GM18867 (cell line): ENCODE data around the gene SAMD4B.
A peak's percentile ranks its signal among the peaks of the same experiment; 100 is the strongest.

Experiments
- ATAC-seq: cut with Tn5 transposase; IDR thresholded peaks from one replicate; pipeline ENCODE4 v1.9.1; 2021; ENCODE audit warnings: mild to moderate bottlenecking, moderate library complexity; ENCODE audit not compliant: unreplicated experiment

SAMD4B gene

DNA sequence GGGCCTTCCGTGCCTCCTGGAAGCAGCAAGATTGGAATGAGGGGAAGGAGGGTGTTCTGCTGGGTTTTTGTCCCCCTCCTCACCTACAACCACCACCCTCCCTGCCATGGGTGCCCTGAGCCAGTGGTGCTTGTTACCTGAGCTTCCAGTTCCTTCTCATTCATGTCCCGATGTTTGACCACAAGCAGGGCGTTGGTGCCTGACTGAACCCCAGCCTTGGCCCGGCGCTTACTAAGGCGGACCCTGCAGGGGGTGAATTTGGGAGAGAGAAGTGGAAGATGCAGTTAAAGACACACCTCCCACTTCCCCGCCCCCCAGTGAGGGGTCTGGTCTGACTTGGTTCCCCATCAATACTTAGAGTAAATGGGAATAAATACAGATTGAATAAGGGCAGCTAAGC lies 44.3 kb downstream of the SAMD4B start:
- ATAC-seq = no peak

DNA sequence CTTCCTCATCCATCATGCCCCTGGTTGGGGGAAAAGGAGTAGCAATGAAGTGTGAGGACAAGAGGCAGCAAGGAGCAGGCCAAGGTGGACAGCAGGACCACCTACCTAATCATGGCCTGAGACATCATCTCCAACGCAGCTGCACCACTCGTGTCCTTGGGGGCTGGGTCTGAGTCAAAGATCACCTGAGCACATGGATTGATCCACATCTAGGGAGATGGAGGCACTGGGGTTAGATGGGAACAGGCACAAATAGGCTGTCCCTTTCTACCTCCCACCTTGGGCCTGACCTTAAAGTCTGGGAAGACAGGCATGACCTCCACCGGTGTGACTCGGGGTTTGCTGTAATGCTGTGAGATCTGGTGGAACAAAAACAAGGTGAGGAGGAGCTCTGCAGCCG lies 46.4 kb downstream of the SAMD4B start:
- ATAC-seq = no peak

DNA sequence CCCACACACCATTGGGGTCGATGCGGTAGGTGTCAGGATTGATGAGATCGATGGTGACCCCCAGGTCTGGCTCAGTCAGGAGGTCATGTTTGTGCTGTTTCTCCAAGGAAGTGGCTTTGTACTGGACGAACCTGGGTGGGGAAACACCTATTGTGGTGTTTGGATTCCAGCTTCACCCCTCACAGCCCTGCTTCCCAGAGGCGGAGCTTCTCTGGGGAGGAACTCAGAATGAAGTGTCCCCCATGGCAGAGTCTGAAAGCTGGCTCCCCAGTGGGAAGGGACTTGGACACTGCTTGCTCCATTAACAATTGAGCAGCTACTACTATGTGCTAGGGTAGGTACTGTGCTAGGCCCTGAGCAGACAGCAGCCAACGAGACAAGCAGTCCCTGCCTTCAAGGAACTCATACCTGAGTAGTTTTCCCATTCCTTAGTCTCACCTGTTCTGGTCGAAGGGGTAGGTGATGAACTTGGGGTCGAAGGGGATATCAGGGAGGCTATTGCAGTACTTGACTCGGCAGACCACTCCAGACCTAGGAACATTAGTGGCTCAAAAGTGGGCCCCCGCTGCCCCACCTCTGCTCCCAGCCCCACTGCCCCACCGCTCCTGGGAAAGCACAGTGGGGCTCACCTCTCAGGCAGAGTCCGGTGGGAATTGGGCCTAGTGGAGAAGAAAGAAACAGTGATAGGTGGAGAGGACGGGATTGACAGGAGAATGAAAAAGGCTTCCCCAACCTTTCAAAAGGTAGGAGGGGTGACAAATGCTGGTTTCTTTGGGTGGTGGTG lies 47.6 kb downstream of the SAMD4B start:
- no peak for ATAC-seq

DNA sequence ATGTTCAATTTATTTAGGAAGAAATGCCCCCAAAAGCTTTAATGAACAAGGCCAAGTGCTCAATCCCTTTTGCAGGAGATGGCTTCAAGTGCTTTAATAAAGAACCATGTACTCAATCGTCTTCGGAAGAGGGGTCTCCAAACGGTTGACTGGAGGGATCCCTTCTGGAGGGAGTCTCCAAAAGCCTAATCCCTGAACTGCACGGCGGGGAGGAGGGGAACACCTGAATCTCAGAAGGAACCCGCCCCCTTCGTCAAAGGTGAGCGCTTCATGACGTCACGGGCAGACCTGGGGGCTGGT lies 48.2 kb downstream of the SAMD4B start:
- no peak for ATAC-seq

DNA sequence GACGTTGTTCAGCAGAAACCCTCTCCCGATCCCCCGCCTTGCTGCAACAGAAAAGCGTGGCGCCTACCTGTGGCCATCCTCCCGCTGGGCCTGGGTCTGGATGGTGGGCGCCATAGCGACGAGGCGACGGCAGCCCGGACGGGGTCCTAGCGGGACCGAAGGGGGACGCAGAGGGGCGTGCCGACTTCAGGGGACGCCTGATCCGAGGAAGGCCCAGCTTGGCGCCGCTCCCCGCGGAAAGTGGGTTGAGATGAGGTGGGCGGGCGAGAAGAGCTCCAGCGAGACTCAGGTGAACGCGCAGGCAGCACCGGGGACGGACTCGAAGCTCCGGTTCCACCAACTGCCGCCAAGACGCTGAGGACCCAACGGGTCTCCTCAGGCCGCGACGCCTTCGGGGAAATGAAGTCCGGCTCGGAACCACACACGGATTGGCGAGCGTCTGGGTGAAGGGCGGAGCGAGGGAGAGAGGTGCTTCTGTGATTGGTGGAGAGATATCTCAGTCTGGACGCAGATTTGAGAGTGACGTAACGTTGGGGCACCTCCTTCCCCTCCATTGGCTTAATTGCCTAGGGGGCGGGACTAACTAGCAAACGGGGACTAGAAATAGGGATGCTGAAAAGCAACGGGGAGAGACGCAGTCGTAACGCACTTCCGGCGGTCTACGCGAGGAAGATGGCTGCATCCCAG lies 48.7 kb downstream of the SAMD4B start, which contains the start of the genes MED29 and PAF1:
MED29 (plus strand) TSS at position 628 of the 687 bp plus-strand sequence; CDS start at position 673, 45 bp downstream.
PAF1 (minus strand) TSS at position 356 of the 687 bp plus-strand sequence; CDS start at position 114, 242 bp downstream.
- peak; percentile 92 for ATAC-seq

DNA sequence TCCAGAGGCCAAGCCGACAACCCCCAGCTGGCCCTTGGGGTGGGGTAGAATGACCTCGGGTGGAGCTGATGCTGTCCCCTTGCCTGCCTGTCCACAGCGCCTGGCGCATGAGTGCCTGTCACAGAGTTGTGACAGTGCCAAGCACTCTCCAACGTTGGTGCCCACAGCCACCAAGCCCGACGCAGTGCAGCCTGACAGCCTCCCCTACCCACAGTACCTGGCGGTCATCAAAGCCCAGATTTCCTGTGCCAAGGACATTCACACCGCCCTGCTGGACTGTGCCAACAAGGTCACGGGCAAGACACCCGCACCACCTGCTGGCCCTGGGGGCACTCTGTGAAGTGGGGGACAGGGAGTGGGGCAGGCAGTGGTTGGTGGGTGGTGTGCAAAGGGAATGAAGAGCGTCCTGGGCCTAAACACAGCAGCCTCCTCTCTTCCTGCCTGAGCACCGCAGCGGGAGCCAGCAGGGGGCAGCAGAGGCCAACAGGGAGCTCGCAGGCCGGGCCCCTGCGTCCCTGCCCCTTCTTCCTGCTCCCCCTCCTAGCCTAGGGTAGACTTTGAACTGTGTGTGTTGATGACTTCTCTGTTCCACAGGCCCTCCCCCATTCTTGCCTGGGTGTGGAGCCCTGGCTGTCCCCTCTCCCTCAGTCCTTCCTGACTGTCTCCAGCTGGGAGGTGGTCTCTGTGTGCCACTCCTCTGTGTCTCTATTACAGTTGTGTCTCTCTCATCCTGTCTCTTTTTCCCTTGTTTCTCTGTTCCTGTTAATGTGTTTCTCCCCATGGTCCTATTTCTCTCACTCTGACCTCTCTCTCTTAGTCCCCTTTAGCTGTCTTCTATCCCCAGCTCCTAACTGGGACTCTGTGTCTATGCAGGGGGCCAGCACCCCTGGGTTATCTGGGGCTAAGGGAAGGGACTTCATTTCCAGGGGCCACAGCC lies 55.4 kb downstream of the SAMD4B start:
- peak; percentile 31 for ATAC-seq

DNA sequence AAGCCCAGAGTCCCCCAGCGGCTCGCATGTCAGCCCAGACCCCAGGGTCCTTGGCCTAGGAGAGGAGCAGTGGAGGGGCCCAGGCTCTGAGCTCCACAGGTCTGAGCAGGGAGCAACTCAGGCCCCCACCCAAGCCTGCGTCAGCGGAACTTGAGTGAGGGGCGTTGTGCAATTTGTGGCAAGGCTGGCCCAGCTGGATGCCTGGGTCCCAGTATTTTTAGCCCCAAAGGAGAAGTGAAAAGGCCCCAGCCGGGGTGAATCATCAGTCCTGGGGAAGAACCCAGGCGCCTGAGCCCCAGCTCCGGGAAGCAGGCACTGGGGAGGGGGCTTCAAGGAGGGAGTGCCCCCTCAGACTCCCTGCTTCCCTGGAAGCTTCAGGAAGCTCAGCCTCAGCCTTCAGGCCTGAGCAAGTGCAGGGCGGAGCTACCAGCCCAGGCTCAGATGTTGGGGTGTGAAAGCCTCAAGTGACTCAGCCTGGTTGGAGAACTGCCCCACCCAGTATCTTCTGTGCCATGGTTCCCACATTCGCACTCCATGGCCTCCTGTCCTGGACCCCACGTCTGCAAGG lies 56.2 kb downstream of the SAMD4B start:
- no peak for ATAC-seq

DNA sequence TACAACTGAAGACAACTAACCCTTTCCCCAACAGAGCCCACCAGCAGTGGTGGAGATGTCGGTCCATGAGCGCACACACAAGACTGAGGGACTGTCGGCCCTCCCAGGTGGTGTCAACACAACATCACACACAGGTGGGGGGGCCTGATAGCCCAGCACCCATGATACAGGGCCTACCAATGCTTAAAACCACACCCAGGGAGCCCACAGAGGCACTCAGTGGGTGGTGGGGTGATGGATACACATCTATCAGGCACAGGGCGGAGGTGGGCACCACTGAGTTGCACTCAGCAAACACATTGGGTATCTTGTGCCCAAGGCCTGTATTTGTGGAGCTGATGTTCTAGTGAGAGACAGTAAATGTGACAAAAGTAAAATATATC lies 57.4 kb downstream of the SAMD4B start:
- no peak for ATAC-seq

DNA sequence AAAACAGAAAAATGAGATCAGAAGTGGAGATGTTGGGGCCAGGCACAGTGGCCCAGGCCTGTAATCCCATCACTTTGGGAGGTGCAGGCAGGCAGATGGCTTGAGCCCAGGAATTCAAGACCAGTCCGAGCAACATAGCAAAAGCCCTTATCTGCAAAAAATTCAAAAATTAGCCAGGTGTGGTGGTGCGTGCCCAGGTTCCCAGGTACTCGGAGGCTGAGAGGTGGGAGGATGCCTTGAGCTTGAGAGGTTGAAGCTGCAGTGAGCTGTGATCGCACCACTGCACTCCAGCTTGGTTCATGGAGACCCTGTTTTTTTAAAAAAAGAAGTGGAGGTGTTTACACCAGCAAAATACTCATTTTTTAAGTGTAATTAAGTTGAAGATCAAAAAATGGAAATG lies 57.8 kb downstream of the SAMD4B start:
- ATAC-seq = no peak

DNA sequence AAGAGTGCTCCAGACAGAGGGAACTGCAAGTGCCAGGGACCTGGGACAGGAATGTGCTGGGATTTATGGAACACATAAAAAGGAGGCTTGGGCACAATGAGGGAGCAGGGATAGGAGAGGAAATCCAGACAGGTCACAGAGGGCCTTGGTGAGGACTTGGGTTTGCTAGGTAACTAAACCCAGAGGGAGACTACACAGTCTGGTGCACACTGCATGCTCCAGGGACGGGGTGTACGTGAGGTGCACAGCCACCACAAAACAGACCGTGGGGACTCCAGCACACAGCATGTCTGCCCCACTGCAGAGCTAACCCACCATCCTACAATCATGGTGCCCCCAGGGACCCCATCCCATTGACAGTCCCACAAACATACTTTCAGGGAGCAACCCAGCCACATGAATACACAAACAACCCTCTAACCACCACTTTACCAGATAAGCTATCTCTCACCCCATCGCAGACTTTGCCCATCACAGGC lies 58.9 kb downstream of the SAMD4B start:
- no peak for ATAC-seq

DNA sequence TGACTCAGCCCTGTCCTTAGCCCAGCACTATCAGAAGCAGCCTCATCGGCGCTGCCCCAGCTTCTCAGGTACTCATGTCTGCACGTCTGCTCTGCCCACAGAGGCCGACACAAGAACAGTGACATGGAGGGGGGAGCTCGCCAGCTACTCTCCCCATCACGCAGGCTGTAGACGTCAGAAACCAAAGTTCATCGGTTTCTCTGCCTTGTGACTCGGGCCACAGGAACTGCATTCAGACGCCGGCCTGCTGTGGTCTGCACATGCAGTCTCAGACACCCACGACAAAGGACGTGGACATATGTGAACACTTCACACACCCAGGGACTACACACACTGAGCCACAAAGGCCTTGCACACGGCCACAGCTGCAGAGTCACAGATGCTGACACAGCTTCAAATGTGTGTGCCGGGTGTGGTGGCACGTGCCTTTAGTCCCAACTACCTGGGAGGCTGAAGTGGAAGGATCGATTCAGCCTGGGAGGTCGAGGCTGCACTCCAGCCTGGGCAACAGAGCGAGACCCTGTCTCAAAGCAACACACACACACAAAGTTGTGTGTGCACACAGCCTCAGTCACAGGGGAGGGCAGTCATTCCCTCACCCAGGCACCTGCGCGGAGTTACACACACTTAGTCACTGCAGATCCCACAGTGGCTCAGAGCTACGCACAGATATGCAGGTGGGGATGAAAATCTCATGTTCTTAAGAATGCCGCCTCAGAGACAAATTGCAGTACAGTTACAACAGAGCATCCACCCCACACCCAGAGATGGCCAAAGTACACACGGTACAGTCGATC lies 59.5 kb downstream of the SAMD4B start:
- ATAC-seq = no peak

DNA sequence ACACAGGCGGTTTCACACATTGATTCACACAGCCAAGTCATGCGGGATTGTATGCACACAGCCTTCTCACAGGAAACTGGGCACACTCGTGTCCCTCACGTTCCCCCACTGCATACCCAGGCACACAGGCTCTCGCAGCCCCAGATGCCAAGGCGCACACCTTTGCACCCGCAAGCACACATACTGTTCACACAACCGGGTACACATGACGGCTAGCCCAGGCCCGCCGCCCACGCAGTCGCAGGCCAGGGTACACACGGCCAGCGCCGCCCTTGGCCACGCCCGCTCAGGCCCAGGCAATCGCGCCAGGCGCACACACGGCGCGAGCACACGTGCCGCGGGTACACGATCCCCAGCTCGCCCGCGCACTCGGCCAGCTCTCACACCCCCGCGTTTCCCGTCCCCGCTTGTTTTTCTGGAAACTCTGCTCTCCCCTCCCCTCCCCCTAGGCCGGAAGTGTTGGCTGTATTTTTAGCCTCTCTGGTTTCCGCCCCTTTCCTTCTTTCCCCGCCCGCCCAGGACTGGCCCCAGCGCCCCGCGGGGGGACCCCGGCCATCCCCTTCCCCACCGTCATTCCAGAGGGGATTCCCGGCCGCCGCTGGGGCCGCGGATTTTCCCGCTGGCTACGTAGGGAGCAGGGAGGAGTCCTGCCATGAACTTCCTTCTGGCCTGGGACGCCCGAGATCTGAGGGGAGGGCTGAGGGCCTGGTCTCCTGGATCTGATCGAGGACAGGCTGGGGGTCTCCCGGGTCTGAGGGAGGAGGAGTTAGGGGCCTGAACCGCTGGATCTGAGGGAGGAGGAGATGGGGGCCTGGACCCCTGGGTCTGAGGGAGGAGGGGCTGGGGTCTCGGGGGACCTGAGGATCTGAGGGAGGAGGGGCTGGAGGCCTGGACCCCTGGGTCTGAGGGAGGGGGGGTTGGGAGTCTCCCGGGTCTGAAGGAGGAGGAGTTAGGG lies 60.4 kb downstream of the SAMD4B start:
- no peak for ATAC-seq

DNA sequence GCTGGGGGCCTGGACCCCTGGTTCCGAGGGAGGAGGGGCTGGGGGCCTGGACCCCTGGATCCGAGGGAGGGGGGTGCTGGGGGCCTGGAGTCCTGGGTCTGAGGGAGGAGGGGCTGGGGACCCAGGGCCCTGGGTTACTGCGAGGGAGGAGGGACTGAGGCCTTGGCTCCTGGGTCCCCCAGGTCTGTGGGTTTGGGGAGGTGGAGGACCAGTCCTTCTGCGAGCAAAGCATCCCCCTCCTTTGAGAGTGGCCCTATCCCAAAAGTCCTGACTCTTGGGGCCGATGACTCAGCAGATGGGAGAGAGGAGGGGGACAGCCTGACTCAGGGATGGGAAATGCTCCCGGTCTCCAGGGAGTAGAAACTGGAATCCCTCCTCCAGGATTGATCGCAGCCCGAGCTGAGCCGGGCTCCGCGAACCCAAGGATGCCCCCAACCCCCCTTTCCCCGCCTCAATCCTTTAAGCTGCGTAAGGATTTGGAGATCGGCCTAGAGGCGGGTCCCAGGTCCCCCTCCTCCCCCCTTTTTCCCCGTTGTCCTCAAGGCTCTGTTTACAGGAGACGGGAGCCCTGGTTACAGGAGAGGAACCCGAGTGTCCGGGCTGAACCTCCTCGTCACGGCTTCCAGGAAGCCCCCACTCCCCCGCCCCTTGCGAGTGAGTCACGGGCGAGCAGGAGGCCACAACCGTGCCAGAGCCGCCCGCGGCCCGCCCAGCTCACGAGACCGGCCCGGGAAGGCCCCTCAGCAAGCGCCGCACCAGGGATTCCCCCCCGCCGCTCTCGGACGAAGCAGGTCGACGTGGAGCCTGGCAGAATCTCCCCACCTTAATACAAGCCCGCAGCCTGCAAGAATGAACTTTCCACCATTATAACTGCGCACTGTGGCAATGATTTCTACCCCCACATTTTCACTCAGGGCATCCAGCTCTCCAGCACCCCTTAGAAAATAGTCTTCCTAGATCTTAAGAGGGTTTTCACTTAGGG lies 61.4 kb downstream of the SAMD4B start:
- peak; percentile 25 for ATAC-seq

DNA sequence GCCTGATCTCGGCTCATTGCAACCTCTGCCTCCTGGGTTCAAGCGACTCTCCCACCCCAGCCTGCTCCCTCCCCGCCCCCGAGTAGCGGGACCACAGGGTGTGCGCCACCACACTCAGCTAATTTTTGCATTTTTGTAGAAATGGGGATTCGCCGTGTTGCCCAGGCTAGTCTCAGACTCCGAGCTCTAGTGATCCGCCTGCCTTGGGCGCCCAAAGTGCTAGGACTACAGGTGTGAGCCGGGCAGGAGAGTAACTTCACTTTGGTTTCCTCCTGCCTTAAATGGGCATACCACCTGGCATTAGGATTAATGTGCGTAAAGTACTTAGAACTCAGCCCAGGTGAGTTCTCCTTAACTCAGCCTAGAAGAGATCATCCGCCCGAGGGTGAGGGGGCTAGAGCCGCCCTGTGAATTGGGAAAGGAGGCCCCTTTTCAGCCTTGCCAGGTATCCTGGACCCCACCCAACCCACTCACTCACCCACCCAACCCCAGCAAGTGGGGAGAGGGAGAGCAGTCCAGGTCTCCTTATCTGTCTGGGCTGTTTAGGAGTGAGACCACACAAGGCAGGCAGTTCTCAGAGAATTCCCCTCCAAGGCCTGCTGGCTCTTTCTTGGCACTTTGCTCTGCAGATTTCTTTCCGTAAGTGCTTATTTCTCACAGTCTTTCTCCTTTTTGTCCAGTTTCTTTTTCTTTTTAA lies 63.2 kb downstream of the SAMD4B start:
- ATAC-seq = no peak

DNA sequence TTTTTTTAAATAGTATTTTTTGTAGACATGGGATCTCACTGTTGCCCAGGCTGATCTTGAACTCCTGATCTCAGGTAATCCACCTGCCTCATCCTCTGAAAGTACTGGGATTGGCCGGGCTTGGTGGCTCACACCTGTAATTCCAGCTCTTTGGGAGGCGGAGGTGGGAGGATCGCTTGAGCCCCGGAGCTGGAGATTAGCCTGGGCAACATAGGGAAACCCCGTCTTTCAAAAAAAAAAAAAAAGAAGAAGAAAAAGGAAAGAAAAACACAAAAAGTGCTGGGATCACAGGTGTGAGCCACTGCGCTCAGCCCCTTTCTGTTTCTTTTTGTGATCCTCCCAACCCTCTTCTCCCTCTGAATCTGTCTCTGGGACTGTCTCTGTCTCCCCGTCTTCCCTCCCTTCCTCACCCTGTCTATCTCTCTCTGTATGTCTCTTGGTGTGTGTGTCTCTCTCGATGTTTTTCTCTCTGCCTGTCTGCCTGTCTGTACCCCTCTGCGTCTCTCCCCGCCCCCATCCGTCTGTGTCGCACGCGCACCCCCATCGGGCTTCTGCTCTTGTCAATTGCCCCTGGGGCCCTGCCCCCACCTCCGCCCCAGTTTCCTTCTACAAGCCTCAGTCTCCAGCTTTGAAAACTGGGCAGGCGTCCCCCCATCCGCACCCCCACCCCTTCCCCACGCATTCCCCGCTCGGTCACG lies 63.9 kb downstream of the SAMD4B start:
- no peak for ATAC-seq

DNA sequence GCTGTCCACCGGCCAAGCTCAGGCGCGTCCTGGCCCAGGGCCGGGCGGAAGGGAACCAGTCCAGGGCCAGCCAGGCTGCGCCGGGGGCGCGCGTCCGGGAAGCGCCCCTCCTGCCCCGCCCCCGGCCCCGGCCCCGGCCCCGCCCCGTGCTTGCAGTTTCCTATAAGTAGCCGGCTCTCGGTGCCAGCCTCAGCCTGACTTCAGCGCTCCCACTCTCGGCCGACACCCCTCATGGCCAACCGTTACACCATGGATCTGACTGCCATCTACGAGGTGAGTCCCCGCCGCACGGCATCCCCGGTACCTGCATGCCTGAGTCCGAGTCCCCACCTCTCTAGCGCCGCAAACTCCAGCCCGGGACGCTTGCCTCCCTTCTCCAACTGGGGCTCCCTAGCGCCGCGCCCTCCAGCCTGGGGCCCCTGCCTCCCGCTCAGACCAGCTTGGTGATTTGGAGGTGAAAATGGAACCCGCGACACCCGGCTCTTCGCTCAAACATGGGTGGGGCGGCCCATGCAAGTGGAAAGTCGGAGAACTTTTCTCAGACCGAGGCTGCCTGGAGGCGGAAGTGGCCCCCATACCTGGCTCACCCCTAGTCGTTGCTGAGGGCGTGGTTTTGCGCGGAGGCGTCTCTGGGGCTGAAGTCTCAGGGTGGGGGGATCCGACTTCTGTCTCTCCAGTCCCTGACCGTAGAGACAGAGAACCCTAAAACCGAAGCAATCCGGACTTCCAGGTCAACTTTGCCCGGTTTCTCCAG lies 64.6 kb downstream of the SAMD4B start, which contains the start of gene ZFP36:
ZFP36 (plus strand) TSS at position 192 of the 754 bp plus-strand sequence; CDS start at position 250, 58 bp downstream.
- no peak for ATAC-seq
